ENCODE measurements around the gene CELF6. TPM values are rescaled to one million over a fixed set of nuclear protein-coding genes. Genes with fewer than 3 reads are reported as not detected.

CELF6 gene
- 0.19 and 0.42 TPM in 2 replicates for total RNA-seq (2022)
- percentile 24 among the genes with signal in this experiment for Bru-seq, nascent RNA
- BruChase-seq, experiment 1, labeled RNA remaining after a 6-hour chase, result percentile 43 among the genes with signal in this experiment
- BruChase-seq, experiment 2, labeled RNA remaining after a 2-hour chase, result percentile 33 among the genes with signal in this experiment
- long read RNA-seq, partial matches to known transcripts, result 0 of 1 reads
- long read RNA-seq, other reads (novel, unspliced or antisense), result 0 of 1 reads

DNA sequence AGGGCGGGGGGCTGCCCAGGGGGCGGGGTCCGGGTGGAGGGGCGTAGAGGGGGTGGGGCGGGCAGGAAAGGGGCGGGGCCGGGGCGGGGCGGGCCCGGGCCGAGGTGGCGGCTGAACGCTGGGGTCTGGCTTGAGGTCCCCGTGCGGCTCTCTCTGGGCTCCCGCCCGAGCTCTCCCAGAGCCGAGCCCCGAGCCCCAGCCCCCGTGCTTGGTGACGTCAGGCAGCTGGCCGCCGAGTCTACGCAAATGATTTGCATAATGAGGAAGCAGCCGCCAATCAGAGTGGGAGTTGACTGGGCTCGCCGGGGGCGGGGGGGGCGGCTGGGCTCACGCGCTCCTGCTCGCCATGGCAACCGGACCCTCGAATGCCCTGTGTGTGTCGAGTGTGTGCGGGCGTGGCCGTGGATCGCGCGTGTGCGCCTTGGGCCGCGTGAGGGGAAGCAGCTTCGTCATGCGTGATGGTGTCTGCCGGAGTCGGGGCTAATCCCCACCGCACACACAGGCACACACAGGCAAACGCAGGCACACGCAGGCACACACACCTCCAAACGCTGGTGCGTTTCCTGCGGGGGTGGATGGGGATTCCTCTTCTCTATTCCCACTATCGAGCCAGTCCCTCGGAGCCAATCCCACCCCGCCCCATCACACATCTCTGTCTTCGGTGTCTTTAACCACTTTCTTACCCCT is at the start of gene CELF6:
Gene CELF6, minus strand, starts transcription at position 173 of the 687 bp plus-strand sequence. CDS start 283 bp downstream, outside the sequence.
- BruUV-seq (replicated peaks), result no TSS peak

DNA sequence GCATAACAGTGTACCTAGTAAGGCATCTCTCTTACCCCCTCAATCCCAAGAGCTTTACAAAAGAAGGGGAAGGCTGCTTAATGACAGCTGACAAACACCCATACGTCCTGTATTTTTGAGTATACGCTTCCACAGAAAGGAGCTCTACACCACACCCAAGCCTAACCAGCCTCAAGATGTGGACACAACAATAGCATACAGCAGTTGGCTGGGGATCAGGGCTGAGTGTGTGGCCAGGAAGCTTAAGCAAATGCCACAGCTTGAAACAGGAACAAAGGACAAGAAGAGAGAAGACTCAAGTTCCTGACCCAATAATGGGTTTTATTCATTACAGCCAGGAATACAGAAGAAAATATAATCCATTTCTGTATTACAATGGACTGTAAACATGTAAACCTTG is 48.9 kb upstream of the CELF6 start:
- no peaks in the 10 kb centered on the region for H3K9me3 Mint-ChIP-seq (ENCODE audit: low read depth, unreplicated experiment)
- DNase-seq, result no peak
- no peak overlapping the region for H3K4me3 Mint-ChIP-seq (ENCODE audit: low read depth, unreplicated experiment)
- H3K27ac Mint-ChIP-seq (ENCODE audit: unreplicated experiment), result no peak overlapping the region
- H3K27me3 Mint-ChIP-seq (ENCODE audit: unreplicated experiment), result no peaks in the 10 kb centered on the region
- intact Hi-C loops (cut with micrococcal nuclease; ENCODE audit: unreplicated experiment), result no loop called here
- peaks cover 9% of the 10 kb centered on the region for H3K4me1 Mint-ChIP-seq (ENCODE audit: low read depth, unreplicated experiment)
- H3K36me3 Mint-ChIP-seq (ENCODE audit: insufficient read depth, unreplicated experiment), result no peaks in the 10 kb centered on the region
- TF ChIP-seq, protein P1, sequence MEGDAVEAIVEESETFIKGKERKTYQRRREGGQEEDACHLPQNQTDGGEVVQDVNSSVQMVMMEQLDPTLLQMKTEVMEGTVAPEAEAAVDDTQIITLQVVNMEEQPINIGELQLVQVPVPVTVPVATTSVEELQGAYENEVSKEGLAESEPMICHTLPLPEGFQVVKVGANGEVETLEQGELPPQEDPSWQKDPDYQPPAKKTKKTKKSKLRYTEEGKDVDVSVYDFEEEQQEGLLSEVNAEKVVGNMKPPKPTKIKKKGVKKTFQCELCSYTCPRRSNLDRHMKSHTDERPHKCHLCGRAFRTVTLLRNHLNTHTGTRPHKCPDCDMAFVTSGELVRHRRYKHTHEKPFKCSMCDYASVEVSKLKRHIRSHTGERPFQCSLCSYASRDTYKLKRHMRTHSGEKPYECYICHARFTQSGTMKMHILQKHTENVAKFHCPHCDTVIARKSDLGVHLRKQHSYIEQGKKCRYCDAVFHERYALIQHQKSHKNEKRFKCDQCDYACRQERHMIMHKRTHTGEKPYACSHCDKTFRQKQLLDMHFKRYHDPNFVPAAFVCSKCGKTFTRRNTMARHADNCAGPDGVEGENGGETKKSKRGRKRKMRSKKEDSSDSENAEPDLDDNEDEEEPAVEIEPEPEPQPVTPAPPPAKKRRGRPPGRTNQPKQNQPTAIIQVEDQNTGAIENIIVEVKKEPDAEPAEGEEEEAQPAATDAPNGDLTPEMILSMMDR (IDR thresholded peaks at IDR 0.05; ENCODE audit: unreplicated experiment), result no peak
- CTCF ChIA-PET, result interaction anchor here (0.7 kb wide), 1 partner anchor 91 kb away, joined by 11 read pairs; no protein-coding TSS in a partner anchor
- BruUV-seq (replicated peaks), result no TSS peak

More for the DNA sequence above, at the start of gene CELF6:
- TF ChIP-seq, protein P1 (IDR thresholded peaks at IDR 0.05; ENCODE audit: unreplicated experiment), result no peak
- Mint-ChIP-seq H3K27ac (ENCODE audit: unreplicated experiment) (peak within 1 kb of the TSS; percentile 72), H3K4me3 (ENCODE audit: low read depth, unreplicated experiment) (peak within 1 kb of the TSS; percentile 77), H3K36me3 (ENCODE audit: insufficient read depth, unreplicated experiment) (peaks cover 18% of the 10 kb centered on the region), H3K27me3 (ENCODE audit: unreplicated experiment) (peaks cover 46% of the 10 kb centered on the region), H3K4me1 (ENCODE audit: low read depth, unreplicated experiment) (no peaks in the 10 kb centered on the region), H3K9me3 (ENCODE audit: low read depth, unreplicated experiment) (peaks cover 5% of the 10 kb centered on the region)
- CTCF ChIA-PET, result no interaction called here
- DNase-seq, result peak; percentile 88
- intact Hi-C loops (cut with micrococcal nuclease; ENCODE audit: unreplicated experiment), result no loop called here

DNA sequence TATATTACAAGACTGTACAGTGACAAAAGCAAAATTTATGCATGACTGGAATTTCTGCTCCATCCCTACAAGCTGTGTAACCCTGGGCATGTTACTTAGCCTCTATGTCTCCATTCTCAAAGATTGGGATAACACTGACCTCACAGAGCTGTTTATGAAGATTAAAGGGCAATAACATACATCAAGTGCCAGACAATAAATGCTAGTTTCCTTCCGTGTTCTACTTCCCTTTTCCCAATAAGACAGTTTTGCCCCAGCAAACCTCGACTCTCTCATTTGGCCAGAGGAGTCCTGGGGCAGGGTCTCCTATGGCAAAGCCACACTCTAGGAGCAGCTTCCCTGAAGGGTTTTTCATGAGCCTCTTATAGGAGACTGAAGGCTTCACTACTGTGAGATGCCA is 48.4 kb upstream of the CELF6 start:
- no peaks in the 10 kb centered on the region for H3K27me3 Mint-ChIP-seq (ENCODE audit: unreplicated experiment)
- H3K9me3 Mint-ChIP-seq (ENCODE audit: low read depth, unreplicated experiment), result no peaks in the 10 kb centered on the region
- no peak overlapping the region for H3K27ac Mint-ChIP-seq (ENCODE audit: unreplicated experiment)
- TF ChIP-seq, protein P1 (IDR thresholded peaks at IDR 0.05; ENCODE audit: unreplicated experiment), result no peak
- H3K4me1 Mint-ChIP-seq (ENCODE audit: low read depth, unreplicated experiment), result peaks cover 9% of the 10 kb centered on the region
- H3K36me3 Mint-ChIP-seq (ENCODE audit: insufficient read depth, unreplicated experiment), result no peaks in the 10 kb centered on the region
- no peak for DNase-seq
- BruUV-seq (replicated peaks), result no TSS peak
- H3K4me3 Mint-ChIP-seq (ENCODE audit: low read depth, unreplicated experiment), result no peak overlapping the region
- intact Hi-C loops (cut with micrococcal nuclease; ENCODE audit: unreplicated experiment), result no loop called here
- CTCF ChIA-PET, result interaction anchor here (0.6 kb wide), 1 partner anchor 594 kb away, joined by 3 read pairs; no protein-coding TSS in a partner anchor

DNA sequence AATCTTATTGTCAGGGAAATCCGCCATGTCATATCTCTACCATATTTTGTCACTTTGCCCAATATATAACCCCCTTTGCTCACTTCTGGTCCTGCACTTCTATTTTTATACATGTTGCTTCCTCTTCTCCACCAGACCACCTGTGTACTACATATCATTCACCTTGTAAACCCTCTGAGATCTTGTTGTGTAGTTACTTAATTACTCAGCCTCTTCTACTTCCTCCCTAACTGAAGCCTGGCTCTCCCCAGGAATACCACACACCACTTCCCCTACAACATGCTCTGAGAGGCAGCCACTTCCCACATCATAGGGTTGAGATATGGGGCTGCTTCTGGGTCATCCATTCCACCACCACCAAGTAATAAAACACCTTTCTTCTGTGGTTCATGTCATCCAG is 45.9 kb upstream of the CELF6 start:
- H3K27me3 Mint-ChIP-seq (ENCODE audit: unreplicated experiment), result no peaks in the 10 kb centered on the region
- CTCF ChIA-PET, result no interaction called here
- H3K4me3 Mint-ChIP-seq (ENCODE audit: low read depth, unreplicated experiment), result no peak overlapping the region
- intact Hi-C loops (cut with micrococcal nuclease; ENCODE audit: unreplicated experiment), result no loop called here
- no TSS peak for BruUV-seq (replicated peaks)
- no peak for DNase-seq
- TF ChIP-seq, protein P1 (IDR thresholded peaks at IDR 0.05; ENCODE audit: unreplicated experiment), result no peak
- H3K4me1 Mint-ChIP-seq (ENCODE audit: low read depth, unreplicated experiment), result peaks cover 9% of the 10 kb centered on the region
- no peaks in the 10 kb centered on the region for H3K9me3 Mint-ChIP-seq (ENCODE audit: low read depth, unreplicated experiment)
- H3K27ac Mint-ChIP-seq (ENCODE audit: unreplicated experiment), result no peak overlapping the region
- H3K36me3 Mint-ChIP-seq (ENCODE audit: insufficient read depth, unreplicated experiment), result no peaks in the 10 kb centered on the region

All from Calu3 (cell line).